Neural cell (in vitro differentiated cells): Measurements from ENCODE around the gene TEN1.

Experiments
- CTCF ChIP-seq: fragments of 450-650 bp; IDR thresholded peaks from 2 replicates; pipeline ENCODE4 v1.5.1; 2014; ENCODE audit warnings: antibody characterized with exemption, mild to moderate bottlenecking, moderate library complexity; ENCODE audit not compliant: poor library complexity, severe bottlenecking
- EP300 ChIP-seq: fragments of 450-650 bp; conservative IDR thresholded peaks from 2 replicates; pipeline ENCODE4 v1.6.1; 2014; ENCODE audit warnings: antibody characterized with exemption, mild to moderate bottlenecking, moderate library complexity; ENCODE audit not compliant: poor library complexity, severe bottlenecking
- EZH2 ChIP-seq: fragments of 200-600, 300-800 bp; shearing (Covaris generic), sonication (generic); IDR thresholded peaks from 2 replicates; pipeline ENCODE4 v1.6.1; 2014; ENCODE audit warnings: antibody characterized with exemption, low read length, borderline replicate concordance, mild to moderate bottlenecking; ENCODE audit not compliant: insufficient read depth, poor library complexity, severe bottlenecking
- RAD21 ChIP-seq: fragments of 450-650 bp; conservative IDR thresholded peaks from 2 replicates; pipeline ENCODE4 v1.6.1; 2014; ENCODE audit warnings: antibody characterized with exemption, mild to moderate bottlenecking, moderate library complexity

- TF ChIP-seq EP300 (no peak), CTCF (no peak), RAD21 (no peak), EZH2 (no peak)
These were observed 43.2 kb downstream of the TEN1 start for GRCh38 chr17:76022285-76022684.
